GM12891 (cell line): ENCODE measurements around the gene PTMA.
"Not testable (repeated sequence)": the region's sequence is repeated elsewhere in the genome, so short reads cannot be mapped to it uniquely, and the experiment has no call there.

Experiments
- POLR2A ChIP-seq: IDR thresholded peaks from 2 replicates; pipeline ENCODE4 v1.6.1; 2011; ENCODE audit warnings: low read depth, low read length, control low read depth
- POLR2AphosphoS5 ChIP-seq: IDR thresholded peaks from 2 replicates; pipeline ENCODE4 v1.6.1; 2011; ENCODE audit warnings: low read depth, low read length, control low read depth
- SPI1 ChIP-seq: IDR thresholded peaks from 2 replicates; pipeline ENCODE4 v1.6.1; 2011; ENCODE audit warnings: low read depth, low read length, control low read depth
- TAF1 ChIP-seq: IDR thresholded peaks from 2 replicates; pipeline ENCODE4 v1.6.1; 2011; ENCODE audit warnings: low read depth, low read length, control low read depth

- not testable (repeated sequence) for TF ChIP-seq POLR2A, TAF1, POLR2AphosphoS5, SPI1
These were observed 48.3 kb upstream of the PTMA start for GRCh38 chr2:231660073-231660472.
